ENCODE results near the gene ZNF599.

The ZNF599 gene

DNA sequence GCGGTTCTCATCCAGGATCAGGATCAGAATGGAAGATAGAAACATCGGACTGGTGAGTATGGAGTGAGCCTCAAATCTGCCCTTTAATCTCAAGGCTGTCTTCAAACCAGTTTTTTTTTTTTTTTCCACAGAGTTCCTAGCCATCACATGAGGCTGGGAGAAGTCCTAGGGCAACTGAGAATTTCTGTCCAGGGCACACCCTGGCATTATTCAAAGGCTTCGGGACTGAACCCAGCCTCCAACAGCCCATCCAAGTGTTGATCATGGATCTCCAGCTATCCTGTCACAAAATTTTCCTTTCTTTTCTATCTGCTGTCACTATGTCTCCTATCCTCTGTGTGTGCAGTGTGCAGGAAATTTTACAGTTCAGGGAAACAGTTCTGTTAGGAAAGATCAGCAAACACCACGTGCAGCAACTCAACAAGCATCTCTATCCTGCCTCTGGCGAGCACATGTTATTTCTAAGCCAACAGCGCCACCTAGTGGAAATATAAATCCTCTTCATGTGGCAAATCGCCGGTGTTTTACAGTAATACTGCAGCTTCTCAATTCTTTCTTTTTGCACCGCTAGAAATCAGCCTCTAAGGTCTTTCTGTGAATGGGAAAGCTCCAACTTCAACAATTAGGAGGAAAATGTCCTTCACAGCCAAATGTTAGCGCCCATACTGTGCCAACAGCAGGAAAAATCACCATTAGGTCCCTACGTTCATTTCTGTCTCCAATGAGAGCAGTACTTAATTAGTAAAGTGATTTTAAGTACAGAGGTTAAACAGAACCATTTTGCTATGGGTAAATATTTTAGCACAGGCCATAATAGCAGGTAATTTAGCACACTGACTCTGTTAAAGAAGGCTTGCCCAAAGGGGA is 60.4 kb downstream of the ZNF599 start:
- Histone ChIP-seq H3K27me3 (ENCODE audit: control insufficient read depth, insufficient read depth, low read length) (no peaks in the 10 kb centered on the region), H3K4me1 (ENCODE audit: control insufficient read depth, insufficient read depth, low read length) (0 out of 2 replicates have a peak, but pooled peaks cover 2% of the 10 kb centered on the region), H3K9me3 (ENCODE audit: control insufficient read depth, insufficient read depth, low read depth, low read length) (peaks cover 43% of the 10 kb centered on the region), H3K4me3 (ENCODE audit: low read depth, low read length) (no peak overlapping the region), H3K36me3 (ENCODE audit: control insufficient read depth, insufficient read depth, low read length) (no peaks in the 10 kb centered on the region), H3K9ac (ENCODE audit: low read length) (no peak overlapping the region), H3K27ac (ENCODE audit: low read depth, low read length) (no peak overlapping the region)

DNA sequence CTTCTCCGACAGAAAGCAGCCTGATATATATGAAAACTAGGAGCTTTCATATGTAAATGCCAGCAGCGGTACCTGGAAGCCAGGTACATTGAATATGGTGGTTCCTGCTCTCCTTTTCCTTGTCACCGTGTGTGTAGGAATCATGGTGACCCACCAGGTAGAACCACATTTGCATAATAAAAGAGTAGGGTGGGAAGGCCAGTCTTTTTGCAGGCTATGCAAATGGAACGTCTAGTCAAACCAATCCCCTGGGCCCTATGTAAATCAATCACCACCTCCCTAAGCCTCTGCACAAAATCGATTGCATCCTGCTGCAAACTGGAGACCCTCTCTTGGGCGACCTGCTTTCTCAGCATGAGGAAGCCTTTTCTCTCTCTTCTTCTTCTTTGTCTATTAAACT is 61.1 kb downstream of the ZNF599 start:
- H3K36me3 ChIP-seq (ENCODE audit: control insufficient read depth, insufficient read depth, low read length) = no peaks in the 10 kb centered on the region
- no peaks in the 10 kb centered on the region for H3K27me3 ChIP-seq (ENCODE audit: control insufficient read depth, insufficient read depth, low read length)
- H3K4me3 ChIP-seq (ENCODE audit: low read depth, low read length) = no peak overlapping the region
- H3K9me3 ChIP-seq (ENCODE audit: control insufficient read depth, insufficient read depth, low read depth, low read length) = peaks cover 43% of the 10 kb centered on the region
- no peak overlapping the region for H3K9ac ChIP-seq (ENCODE audit: low read length)
- no peak overlapping the region for H3K27ac ChIP-seq (ENCODE audit: low read depth, low read length)
- H3K4me1 ChIP-seq (ENCODE audit: control insufficient read depth, insufficient read depth, low read length) = 0 out of 2 replicates have a peak, but pooled peaks cover 2% of the 10 kb centered on the region
